Measurements from ENCODE around the gene MST1R.

MST1R gene

DNA sequence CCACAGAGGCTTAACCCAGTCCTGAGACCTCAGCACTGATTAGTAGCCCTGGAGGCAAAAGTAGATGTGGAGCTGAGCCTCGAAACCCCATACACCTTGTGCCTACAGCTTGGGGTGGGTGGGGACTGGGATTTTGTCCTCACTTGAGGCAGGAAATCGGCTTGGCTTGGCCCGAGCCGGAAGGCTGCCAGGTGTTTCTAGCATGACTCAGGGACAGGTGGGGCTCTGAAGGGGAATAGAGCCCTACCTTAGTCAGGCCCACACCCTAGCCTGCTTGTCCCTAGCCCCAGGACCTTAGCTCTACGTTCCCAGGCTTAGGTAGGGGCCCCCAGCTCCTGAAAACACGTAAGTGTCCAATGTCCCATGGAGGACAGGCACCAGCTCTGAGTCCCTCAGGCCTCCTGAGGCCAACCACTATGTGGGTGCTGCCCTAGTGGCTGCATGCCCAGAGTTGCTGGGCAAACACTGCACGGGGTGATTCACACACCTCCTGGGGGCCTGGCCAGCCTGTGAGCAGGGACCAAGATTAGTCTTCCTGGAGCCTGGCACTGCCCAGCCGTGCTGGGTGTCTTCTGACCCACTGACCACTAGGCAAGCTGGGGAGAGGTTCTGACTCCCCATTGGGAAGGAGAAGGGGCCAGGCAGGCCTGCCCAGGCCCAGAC lies 3.1 kb downstream of the MST1R start:
- no peak for TF ChIP-seq ZFX (IDR thresholded peaks at IDR 0.05)
- TF ChIP-seq, protein P1, sequence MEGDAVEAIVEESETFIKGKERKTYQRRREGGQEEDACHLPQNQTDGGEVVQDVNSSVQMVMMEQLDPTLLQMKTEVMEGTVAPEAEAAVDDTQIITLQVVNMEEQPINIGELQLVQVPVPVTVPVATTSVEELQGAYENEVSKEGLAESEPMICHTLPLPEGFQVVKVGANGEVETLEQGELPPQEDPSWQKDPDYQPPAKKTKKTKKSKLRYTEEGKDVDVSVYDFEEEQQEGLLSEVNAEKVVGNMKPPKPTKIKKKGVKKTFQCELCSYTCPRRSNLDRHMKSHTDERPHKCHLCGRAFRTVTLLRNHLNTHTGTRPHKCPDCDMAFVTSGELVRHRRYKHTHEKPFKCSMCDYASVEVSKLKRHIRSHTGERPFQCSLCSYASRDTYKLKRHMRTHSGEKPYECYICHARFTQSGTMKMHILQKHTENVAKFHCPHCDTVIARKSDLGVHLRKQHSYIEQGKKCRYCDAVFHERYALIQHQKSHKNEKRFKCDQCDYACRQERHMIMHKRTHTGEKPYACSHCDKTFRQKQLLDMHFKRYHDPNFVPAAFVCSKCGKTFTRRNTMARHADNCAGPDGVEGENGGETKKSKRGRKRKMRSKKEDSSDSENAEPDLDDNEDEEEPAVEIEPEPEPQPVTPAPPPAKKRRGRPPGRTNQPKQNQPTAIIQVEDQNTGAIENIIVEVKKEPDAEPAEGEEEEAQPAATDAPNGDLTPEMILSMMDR (conservative IDR thresholded peaks at IDR 0.05), result no peak
- H3K27ac ChIP-seq, result peak overlapping the region; percentile 22

DNA sequence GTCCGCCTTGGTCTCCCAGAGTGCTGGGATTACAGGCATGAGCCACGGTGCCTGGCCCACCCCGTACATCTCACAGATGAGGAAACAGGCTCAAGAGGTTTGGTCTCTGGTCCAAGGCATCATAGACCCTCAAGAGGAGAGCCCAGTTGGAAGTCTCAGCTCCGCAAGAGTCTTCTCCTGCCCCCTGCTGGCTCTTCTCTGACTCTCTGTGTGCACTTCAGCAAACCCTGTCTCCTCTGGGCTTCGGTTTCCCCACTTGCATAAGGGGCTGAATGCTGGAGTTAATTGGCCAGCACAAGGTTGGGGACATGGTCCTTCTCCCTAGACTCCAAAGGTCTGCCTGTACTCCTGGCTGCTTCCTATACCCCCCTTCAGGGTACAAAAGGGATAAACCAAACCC lies 3.9 kb downstream of the MST1R start:
- TF ChIP-seq, protein P1 (conservative IDR thresholded peaks at IDR 0.05), result no peak
- TF ChIP-seq ZFX (IDR thresholded peaks at IDR 0.05), result no peak
- no peak overlapping the region for H3K27ac ChIP-seq

DNA sequence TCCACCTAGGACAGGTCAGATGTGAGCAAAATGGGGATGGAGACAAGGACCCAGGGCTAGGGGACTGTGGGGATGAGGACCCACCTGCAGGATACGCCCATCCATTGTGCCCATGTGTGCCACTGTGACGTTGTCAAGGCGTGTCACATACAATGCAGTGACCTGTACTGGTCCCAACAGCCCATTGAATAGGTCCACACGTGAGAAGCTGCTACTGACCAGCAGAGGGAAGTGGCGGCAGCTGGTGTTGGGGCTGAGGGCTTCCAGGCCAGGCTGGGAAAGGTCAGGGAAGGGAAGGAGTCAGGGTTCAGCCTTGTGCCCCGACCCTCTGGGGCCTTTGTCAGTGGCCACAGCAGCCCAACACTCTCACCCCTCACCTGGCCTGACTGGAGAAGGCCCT lies 4.7 kb downstream of the MST1R start:
- no peak overlapping the region for H3K27ac ChIP-seq
- no peak for TF ChIP-seq ZFX (IDR thresholded peaks at IDR 0.05)
- TF ChIP-seq, protein P1 (conservative IDR thresholded peaks at IDR 0.05), result no peak

DNA sequence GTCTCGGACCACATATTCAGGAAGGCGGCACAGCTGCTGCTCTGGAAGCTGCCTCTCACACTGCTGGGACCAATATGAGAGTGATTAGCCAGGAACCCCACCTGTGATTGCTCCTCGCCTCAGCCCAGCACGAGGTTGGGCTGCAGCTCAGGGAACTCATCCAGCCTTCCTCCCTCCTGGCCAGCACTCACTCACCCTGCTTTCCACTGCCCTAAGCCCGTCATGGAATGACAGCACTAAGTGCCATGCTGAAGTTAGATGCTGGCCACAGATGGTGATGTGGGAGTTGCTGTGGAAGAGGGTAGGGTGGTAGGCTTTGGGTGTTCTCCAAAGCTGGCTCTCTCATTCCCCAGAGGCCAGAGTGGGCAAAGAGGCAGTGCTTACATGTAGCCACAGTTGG lies 7.3 kb downstream of the MST1R start:
- TF ChIP-seq, protein P1 (conservative IDR thresholded peaks at IDR 0.05), result no peak
- TF ChIP-seq ZFX (IDR thresholded peaks at IDR 0.05), result no peak
- H3K27ac ChIP-seq, result no peak overlapping the region

DNA sequence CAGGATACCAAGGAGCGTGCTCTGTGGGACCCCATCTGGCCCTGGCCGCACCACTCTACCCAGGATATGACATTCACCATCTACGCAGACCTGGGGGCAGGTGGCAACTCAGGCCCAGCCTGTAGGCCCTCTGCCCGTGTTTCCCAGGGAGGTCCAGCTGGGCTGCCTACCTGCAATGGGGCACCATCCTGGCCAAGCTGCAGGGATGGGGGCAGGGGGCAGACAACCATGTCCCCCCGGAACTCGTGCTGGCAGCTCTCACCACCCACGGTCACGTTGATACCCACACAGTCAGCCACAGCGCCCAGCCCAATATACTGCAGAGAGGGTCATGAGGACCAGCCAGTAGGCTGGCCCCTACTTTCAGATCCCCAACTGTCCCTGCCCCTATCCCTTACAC lies 7.9 kb downstream of the MST1R start:
- TF ChIP-seq, protein P1 (conservative IDR thresholded peaks at IDR 0.05), result no peak
- no peak for TF ChIP-seq ZFX (IDR thresholded peaks at IDR 0.05)
- no peak overlapping the region for H3K27ac ChIP-seq

DNA sequence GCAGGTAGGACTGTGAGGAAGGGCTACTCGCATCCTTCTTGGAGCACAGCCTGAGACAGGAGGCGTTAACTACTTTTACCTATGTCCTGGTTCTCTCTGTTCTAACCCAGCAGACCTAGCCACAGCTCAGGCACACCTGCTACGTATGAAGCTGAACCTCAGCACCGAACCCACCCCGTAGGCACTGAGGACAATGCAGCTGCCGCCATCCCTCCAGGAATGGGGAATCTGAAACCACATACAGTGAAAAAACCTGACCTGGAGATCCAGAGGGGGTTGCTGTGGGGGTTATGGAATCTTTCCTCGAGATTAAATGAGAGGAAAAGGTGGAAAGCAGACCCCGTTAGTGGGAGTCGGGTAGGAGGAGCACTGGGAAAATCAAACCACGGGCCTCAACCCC lies 14.4 kb downstream of the MST1R start:
- TF ChIP-seq, protein P1 (conservative IDR thresholded peaks at IDR 0.05), result no peak
- no peak for TF ChIP-seq ZFX (IDR thresholded peaks at IDR 0.05)

DNA sequence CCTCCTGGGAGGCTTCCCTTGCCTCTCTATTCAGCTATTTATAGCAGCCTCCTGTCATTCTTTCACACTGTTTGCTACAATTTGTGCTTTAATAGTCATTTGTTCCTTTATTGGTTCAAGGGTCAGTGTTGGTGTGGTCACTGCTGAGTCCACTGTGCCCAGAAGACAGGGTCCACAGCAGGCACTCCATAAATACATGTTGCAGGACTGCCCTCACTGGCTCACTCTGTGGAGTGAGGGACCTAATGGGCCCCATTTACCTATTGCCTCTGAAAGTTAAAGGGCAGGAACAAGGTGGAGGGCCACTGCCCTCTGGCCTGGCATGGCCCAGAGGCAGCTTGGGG lies 16.8 kb downstream of the MST1R start:
- H3K27ac ChIP-seq, result no peak overlapping the region
- TF ChIP-seq, protein P1 (conservative IDR thresholded peaks at IDR 0.05), result no peak
- TF ChIP-seq ZFX (IDR thresholded peaks at IDR 0.05), result no peak

More for the DNA sequence above, 14.4 kb downstream of the MST1R start:
- no peak overlapping the region for H3K27ac ChIP-seq

All from C4-2B (cell line).